SK-N-SH (cell line): Measurements from ENCODE around the gene SLC7A7. TPM values are rescaled to one million over a fixed set of nuclear protein-coding genes. Genes with fewer than 3 reads are reported as not detected.

Experiments used
- CTCF ChIA-PET: fragments of 300-600, 350-600 bp; formaldehyde crosslinking; extraction: SDS; loops from one replicate; lab custom pipeline; 2021; lab: Yijun Ruan, JAX
- POLR2A ChIA-PET: fragments of 350-600 bp; sonication (Branson Sonifier 250); formaldehyde crosslinking; extraction: SDS; loops from one replicate; lab custom pipeline; 2020; ENCODE audit warnings: antibody characterized with exemption, inconsistent platforms; lab: Yijun Ruan, JAX
- DNase-seq: peaks from one replicate; pipeline ENCODE4 v3.0.0; 2012
- H2AFZ ChIP-seq: fragments of 200-600 bp; sonication (generic); 2 replicates; pipeline ENCODE4 v1.8.1; 2016; ENCODE audit warnings: antibody characterized with exemption, mild to moderate bottlenecking, low read depth
- H3F3A ChIP-seq: fragments of 200-600 bp; sonication (generic); replicated peaks from 2 replicates; pipeline ENCODE3; 2016; ENCODE audit warnings: antibody characterized with exemption, mild to moderate bottlenecking; ENCODE audit not compliant: insufficient read depth
- H3K27ac ChIP-seq, 2 experiments: fragments of 200-500 bp in 1 of 2; fragments of 200-600 bp in 1 of 2; sonication (Bioruptor generic) in 1 of 2; sonication (generic), shearing (Covaris generic) in 1 of 2; 2 replicates each; pipeline versions ENCODE4 v1.5.1 to v1.6.1; 2014 to 2016; ENCODE audit warnings: low read depth in 2 of 2, inconsistent platforms in 1 of 2, low read length in 1 of 2, mild to moderate bottlenecking in 1 of 2, mixed read lengths in 1 of 2
- H3K27me3 ChIP-seq: fragments of 200-600 bp; sonication (generic), shearing (Covaris generic); 2 replicates; pipeline ENCODE4 v1.6.1; 2016; ENCODE audit warnings: mixed run types; ENCODE audit not compliant: insufficient read depth
- H3K36me3 ChIP-seq, 2 experiments: fragments of 200-500 bp in 1 of 2; fragments of 200-600 bp in 1 of 2; sonication (Bioruptor generic) in 1 of 2; sonication (generic) in 1 of 2; replicated peaks in 1 of 2; 2 replicates each; pipeline versions ENCODE3 to v1.5.1; 2014 to 2016; ENCODE audit warnings: low read length in 1 of 2, mild to moderate bottlenecking in 1 of 2; ENCODE audit not compliant: insufficient read depth in 2 of 2, control insufficient read depth in 1 of 2
- H3K4me1 ChIP-seq, 2 experiments: fragments of 200-500 bp in 1 of 2; fragments of 200-600 bp in 1 of 2; sonication (Bioruptor generic) in 1 of 2; sonication (generic), shearing (Covaris generic) in 1 of 2; 2 replicates each; pipeline versions ENCODE4 v1.5.1 to v1.6.1; 2014 to 2016; ENCODE audit warnings: low read depth in 1 of 2, low read length in 1 of 2, mixed run types in 1 of 2; ENCODE audit not compliant: insufficient read depth in 2 of 2, control insufficient read depth in 1 of 2
- H3K4me2 ChIP-seq: fragments of 200-600 bp; sonication (generic), shearing (Covaris generic); 2 replicates; pipeline ENCODE4 v1.6.1; 2017; ENCODE audit warnings: mixed run types
- H3K4me3 ChIP-seq, 2 experiments: fragments of 200-500 bp in 1 of 2; fragments of 200-600 bp in 1 of 2; sonication (Bioruptor generic) in 1 of 2; sonication (generic), shearing (Covaris generic) in 1 of 2; 2 replicates each; pipeline versions ENCODE4 v1.5.1 to v1.8.1; 2014 to 2016; ENCODE audit warnings: low read depth in 2 of 2, inconsistent platforms in 1 of 2, low read length in 1 of 2, mild to moderate bottlenecking in 1 of 2, mixed read lengths in 1 of 2, moderate library complexity in 1 of 2
- H3K79me2 ChIP-seq: fragments of 200-600 bp; sonication (generic); 2 replicates; pipeline ENCODE4 v1.8.1; 2017; ENCODE audit warnings: mild to moderate bottlenecking; ENCODE audit not compliant: insufficient read depth
- H3K9ac ChIP-seq: fragments of 200-600 bp; sonication (generic); 2 replicates; pipeline ENCODE4 v1.6.1; 2017; ENCODE audit warnings: mixed run types
- H3K9me2 ChIP-seq: fragments of 200-600 bp; sonication (generic); 2 replicates; pipeline ENCODE4 v1.6.1; 2017; ENCODE audit warnings: mixed run types
- H3K9me3 ChIP-seq: fragments of 200-600 bp; sonication (generic); 2 replicates; pipeline ENCODE4 v1.6.1; 2017; ENCODE audit warnings: mixed run types, mild to moderate bottlenecking, moderate library complexity
- H4K20me1 ChIP-seq: fragments of 200-600 bp; sonication (generic); 2 replicates; pipeline ENCODE4 v1.6.1; 2017; ENCODE audit warnings: mild to moderate bottlenecking, mixed run types; ENCODE audit not compliant: insufficient read depth
- ELF1 ChIP-seq: IDR thresholded peaks from 2 replicates; pipeline ENCODE4 v1.4.0; 2012
- EP300 ChIP-seq, 2 experiments: IDR thresholded peaks; 2 replicates each; pipeline versions ENCODE4 v1.4.0 to v1.6.1; 2012; ENCODE audit warnings: borderline replicate concordance in 1 of 2, low read depth in 1 of 2, low read length in 1 of 2
- FOSL2 ChIP-seq: IDR thresholded peaks from 2 replicates; pipeline ENCODE4 v1.4.0; 2012; ENCODE audit warnings: low read depth, mild to moderate bottlenecking, moderate library complexity, borderline replicate concordance
- FOXJ3 ChIP-seq: sonication (generic); formaldehyde crosslinking; IDR thresholded peaks from 2 replicates; pipeline ENCODE4 v1.5.1; 2020; ENCODE audit warnings: mild to moderate bottlenecking, missing genetic modification reagents
- FOXM1 ChIP-seq: IDR thresholded peaks from 2 replicates; pipeline ENCODE4 v1.4.0; 2012; ENCODE audit warnings: low read depth, mild to moderate bottlenecking
- GABPA ChIP-seq: IDR thresholded peaks from 2 replicates; pipeline ENCODE4 v1.4.0; 2012; ENCODE audit warnings: low read depth, mild to moderate bottlenecking
- GATA2 ChIP-seq: sonication (generic); formaldehyde crosslinking; IDR thresholded peaks from 2 replicates; pipeline ENCODE4 v1.5.0; 2020; ENCODE audit warnings: mild to moderate bottlenecking, missing genetic modification reagents
- JUND ChIP-seq: IDR thresholded peaks from 2 replicates; pipeline ENCODE4 v1.4.0; 2012
- MEF2A ChIP-seq: IDR thresholded peaks from 2 replicates; pipeline ENCODE4 v1.4.0; 2012; ENCODE audit warnings: low read depth, borderline replicate concordance
- MXI1 ChIP-seq: IDR thresholded peaks from 2 replicates; pipeline ENCODE4 v1.6.1; 2012; ENCODE audit warnings: mild to moderate bottlenecking, low read depth, low read length, improper control_type of control experiment
- NFIC ChIP-seq: IDR thresholded peaks from 2 replicates; pipeline ENCODE4 v1.4.0; 2012; ENCODE audit warnings: borderline replicate concordance
- PBX3 ChIP-seq: IDR thresholded peaks from 2 replicates; pipeline ENCODE4; 2012
- POLR2AphosphoS5 ChIP-seq: IDR thresholded peaks from 2 replicates; pipeline ENCODE4 v1.6.1; 2012; ENCODE audit warnings: low read depth, low read length
- SIN3A ChIP-seq: IDR thresholded peaks from 2 replicates; pipeline ENCODE4 v1.6.1; 2012; ENCODE audit warnings: low read depth, mild to moderate bottlenecking, low read length, moderate library complexity, borderline replicate concordance
- TAF1 ChIP-seq: IDR thresholded peaks from 2 replicates; pipeline ENCODE4 v1.6.1; 2012; ENCODE audit warnings: low read depth, mild to moderate bottlenecking, low read length, moderate library complexity, borderline replicate concordance
- TEAD4 ChIP-seq: IDR thresholded peaks from 2 replicates; pipeline ENCODE4 v1.4.0; 2012; ENCODE audit warnings: mild to moderate bottlenecking, borderline replicate concordance; ENCODE audit not compliant: insufficient read depth
- USF2 ChIP-seq: fragments of 150-350 bp; IDR thresholded peaks from 2 replicates; pipeline ENCODE4 v1.6.1; 2017; ENCODE audit warnings: antibody characterized with exemption, low read length, low read depth, borderline replicate concordance
- YY1 ChIP-seq: IDR thresholded peaks from 2 replicates; pipeline ENCODE4 v1.4.0; 2012; ENCODE audit warnings: low read depth, mild to moderate bottlenecking
- ZBTB33 ChIP-seq: IDR thresholded peaks from 2 replicates; pipeline ENCODE4 v1.4.0; 2012; ENCODE audit warnings: low read depth, borderline replicate concordance
- WGBS: methylation state at CpG from one replicate; pipeline ENCODE4 v1.1.6; 2017; ENCODE audit warnings: low lambda C conversion rate; 5-methylcytosine and 5-hydroxymethylcytosine counted together
- polyA plus RNA-seq, 3 experiments: library from polyadenylated mRNA; depleted of rRNA; stranded (reverse); fragments of >200 nt; gene quantifications; 2 replicates each; pipeline ENCODE4 v1.2.3, GENCODE V29; 2012

The SLC7A7 gene
- polyA plus RNA-seq, 1 of the 3 experiments (the other 2 are of a cell fraction) = 0.30 TPM

GRCh38 chr14:22776215-22776614, 39.0 kb downstream of the SLC7A7 start (continued):
- TF ChIP-seq PBX3 (no peak), FOXJ3 (CRISPR knock-in tag) (no peak), EP300 (IDR thresholded peaks at IDR 0.05; ENCODE audit: borderline replicate concordance in 1 of 2, low read depth in 1 of 2, low read length in 1 of 2) (no peak), FOSL2 (no peak), SIN3A (no peak)
- TF ChIP-seq, all 33 proteins: peak for 0

- Histone ChIP-seq H3K4me1 (no peaks in the 10 kb centered on the region), H3F3A (no peaks in the 10 kb centered on the region), H3K79me2 (peaks cover 2% of the 10 kb centered on the region; the same call in 1 of the 2 replicates), H3K9me2 (no peaks in the 10 kb centered on the region), H4K20me1 (no peaks in the 10 kb centered on the region), H2AFZ (no peak overlapping the region), H3K27ac (no peak overlapping the region), H3K36me3 (peaks cover 31 to 42% of the 10 kb centered on the region in 2 experiments), H3K4me3 (no peak overlapping the region), H3K9me3 (no peaks in the 10 kb centered on the region), H3K27me3 (no peaks in the 10 kb centered on the region), H3K9ac (no peak overlapping the region), H3K4me2 (no peak overlapping the region)
- 87% methylated on average over 10 of the region's 10 CpGs for WGBS
- TF ChIP-seq SIN3A (no peak), TEAD4 (no peak), ZBTB33 (no peak), MXI1 (no peak), ELF1 (no peak), PBX3 (no peak), GABPA (no peak), EP300 (IDR thresholded peaks at IDR 0.05; ENCODE audit: borderline replicate concordance in 1 of 2, low read depth in 1 of 2, low read length in 1 of 2) (no peak), TAF1 (no peak), POLR2AphosphoS5 (no peak; the same call in 1 of the 2 replicates), USF2 (no peak), JUND (no peak), FOSL2 (no peak), YY1 (no peak), GATA2 (CRISPR knock-in tag) (no peak), FOXM1 (no peak), MEF2A (no peak), NFIC (no peak)
- CTCF ChIA-PET = interaction anchor here (0.6 to 1.4 kb wide), 4 partner anchors 47 to 355 kb away, joined by 3 to 6 read pairs (median 4); no protein-coding TSS in a partner anchor
- POLR2A ChIA-PET = no interaction called here
- no peak for DNase-seq
These were observed 41.1 kb downstream of the SLC7A7 start for GRCh38 chr14:22774011-22774706.
